ENCODE measurements around the gene POMGNT2.

Gene POMGNT2

GRCh38 chr3:43102773-43103480, 3.0 kb downstream of the POMGNT2 start:
- no peak for DNase-seq

GRCh38 chr3:43098761-43099160, 7.1 kb downstream of the POMGNT2 start:
- no peak for DNase-seq

GRCh38 chr3:43097400-43098080, 8.3 kb downstream of the POMGNT2 start:
- no peak for DNase-seq

GRCh38 chr3:43096761-43097160, 9.1 kb downstream of the POMGNT2 start:
- no peak for DNase-seq

DNA sequence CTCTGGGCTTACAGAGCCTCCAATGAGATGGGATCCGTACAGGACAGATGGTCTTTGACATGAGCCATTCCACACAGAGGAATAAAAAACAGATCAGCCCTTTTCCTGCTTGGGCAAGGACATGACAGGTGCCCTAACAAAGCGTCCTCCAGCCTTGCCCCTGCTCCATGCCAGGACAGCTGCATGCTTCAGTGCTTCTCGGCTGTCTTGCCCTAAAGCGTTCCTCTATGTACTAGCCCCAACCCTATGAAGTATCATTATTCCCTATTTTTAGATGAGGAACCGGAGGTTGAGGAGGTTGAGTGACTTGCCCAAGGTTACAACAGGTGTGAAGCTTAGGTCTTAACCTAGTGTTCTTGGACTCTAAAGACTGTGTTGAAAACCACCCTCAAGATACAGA, 10.5 kb downstream of the POMGNT2 start:
- no peak for DNase-seq

DNA sequence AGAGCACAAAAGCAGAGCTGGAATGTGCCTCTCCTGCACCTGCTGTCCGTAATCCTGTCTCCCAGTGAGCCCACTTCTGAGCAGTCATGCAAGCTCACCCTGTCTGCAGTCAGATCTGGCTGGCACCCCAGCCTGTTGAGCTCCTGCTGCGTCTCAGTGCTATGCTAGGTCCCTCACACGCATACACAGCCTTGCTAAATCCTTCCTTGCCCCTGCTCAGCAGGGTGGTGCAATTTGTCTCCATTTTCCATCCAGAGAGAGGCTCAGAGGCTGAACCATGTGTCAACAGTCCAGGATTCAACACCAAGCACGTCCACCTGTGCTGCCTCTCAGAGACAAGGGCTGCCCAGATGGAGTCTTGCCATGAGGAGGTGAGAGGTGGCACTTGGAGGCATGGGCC, 11.0 kb downstream of the POMGNT2 start:
- DNase-seq: no peak

DNA sequence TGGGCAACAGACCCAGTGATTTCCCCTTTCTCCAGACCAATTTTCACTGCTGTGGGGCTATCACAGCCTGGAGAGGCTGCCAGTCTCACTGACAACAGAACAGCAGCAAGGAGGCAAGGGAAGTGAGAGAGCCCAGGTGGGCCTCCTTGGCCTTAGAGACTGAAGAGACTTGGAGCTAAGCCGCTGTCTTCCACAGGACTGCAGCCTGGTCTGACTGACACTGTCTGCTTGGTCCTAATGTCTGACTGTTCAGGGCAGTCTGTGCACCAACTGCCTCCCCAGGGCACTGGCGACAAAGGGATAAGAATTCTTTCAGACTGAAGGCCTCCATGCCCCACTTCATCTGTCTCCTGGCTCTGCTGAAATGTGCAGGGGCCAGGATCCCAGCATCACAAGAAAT, 11.5 kb downstream of the POMGNT2 start:
- DNase-seq: no peak

DNA sequence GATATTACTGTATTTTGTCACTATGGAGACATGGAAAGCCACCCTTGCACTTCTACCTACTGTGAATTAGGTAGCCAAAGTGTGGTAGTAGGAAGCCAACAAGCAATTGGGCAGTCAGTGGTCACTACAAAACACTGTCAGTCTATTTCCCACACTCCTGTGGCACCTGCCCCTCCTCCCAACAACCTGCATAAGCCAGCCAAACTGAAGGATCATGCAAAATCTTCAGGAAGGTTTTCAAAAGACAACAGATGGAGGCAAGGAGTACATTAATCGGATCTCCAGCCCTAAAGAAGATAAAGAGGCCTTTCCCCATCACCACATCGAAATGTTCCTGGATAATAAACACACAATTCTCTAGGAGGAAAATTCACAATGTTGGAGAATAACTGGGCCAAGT, 11.9 kb downstream of the POMGNT2 start:
- DNase-seq: no peak

GRCh38 chr3:43093006-43093405, 12.9 kb downstream of the POMGNT2 start:
- DNase-seq: no peak

GRCh38 chr3:43091481-43091880, 14.4 kb downstream of the POMGNT2 start:
- no peak for DNase-seq

DNA sequence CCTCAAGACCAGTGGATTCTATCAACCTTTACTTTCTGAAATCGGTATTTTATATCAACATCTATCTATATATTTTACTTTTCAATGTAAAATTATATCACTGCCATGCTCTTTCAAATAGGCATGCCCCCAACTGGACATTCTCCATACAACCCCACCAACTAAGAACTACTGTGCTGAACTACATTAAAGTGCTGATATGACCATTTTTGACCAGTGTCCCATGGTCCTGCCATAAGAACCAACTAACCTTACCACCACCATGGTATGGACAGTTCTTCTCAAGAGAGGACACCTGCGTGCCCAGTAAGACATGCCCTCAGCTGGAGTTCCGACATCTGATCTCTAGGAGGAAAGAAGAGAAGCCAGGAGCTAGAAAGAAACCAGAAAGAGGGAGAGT, 15.6 kb downstream of the POMGNT2 start:
- DNase-seq: no peak

DNA sequence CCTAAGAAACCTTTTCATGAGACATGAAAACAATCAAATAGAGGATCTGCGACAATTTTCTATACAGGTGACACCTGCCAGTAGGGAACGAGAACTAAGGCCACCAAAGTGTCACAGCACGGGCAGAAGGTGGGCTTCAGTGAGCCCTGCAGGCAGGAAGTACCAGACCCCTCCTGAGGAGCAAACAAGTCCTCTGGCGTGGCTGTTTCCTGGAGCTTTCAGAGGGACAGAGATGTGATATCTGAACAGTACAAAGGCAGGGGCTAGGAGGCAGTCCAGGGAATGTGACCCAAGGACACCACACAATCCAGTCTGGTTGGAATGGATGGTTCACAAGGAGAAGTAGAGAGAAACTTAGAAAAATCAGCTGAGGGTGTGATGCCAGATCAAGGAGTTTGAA, 16.8 kb downstream of the POMGNT2 start:
- DNase-seq: no peak

- DNase-seq: no peak
These were observed 18.6 kb downstream of the POMGNT2 start for GRCh38 chr3:43087249-43087776.

- no peak for DNase-seq
These were observed 19.3 kb downstream of the POMGNT2 start for GRCh38 chr3:43086460-43087165.

- no peak for DNase-seq
These were observed 23.4 kb downstream of the POMGNT2 start for GRCh38 chr3:43082457-43082856.

- no peak for DNase-seq
These were observed 24.1 kb downstream of the POMGNT2 start for GRCh38 chr3:43081796-43082195.

- DNase-seq: no peak
These were observed 24.9 kb downstream of the POMGNT2 start for GRCh38 chr3:43080726-43081568.

DNA sequence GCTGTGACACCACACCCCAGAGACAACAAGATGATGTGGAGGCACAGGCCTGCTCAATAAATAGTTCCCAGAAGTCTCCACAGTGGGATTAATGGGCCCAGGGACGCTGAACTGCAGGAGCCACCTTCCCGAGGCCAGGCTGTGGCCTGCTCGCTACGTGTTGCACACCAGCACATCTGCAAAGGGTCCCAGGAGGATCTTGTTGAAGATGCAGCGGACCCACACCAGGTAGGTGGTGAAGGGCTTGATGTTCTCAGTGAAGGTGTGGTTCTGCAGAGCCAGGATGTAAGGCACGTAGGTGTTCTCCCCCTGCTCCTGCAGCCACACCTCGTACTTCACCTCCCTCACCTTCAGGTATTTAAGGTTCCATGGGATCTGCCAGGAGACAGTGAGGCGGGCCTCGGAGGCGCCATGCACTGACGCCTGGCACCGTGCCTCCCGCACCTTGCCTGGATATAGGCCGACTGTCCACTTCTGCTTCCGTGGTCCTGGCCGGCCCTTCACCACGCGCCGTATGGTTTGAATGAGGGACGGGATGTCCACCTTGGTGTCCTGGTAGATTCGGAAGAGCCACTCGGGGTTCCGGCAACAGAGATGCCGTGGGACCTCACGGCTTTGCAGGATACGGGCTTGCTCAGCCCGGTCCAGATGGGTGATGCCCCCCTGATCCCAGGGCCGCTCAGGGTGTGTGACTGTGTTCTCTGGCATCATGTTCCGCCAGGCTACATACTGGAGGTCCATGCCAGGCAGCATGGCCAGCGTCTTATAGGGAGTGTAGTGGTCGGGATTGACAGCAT, 26.1 kb downstream of the POMGNT2 start:
- no peak for DNase-seq

GRCh38 chr3:43077707-43078106, 28.2 kb downstream of the POMGNT2 start:
- DNase-seq: no peak

DNA sequence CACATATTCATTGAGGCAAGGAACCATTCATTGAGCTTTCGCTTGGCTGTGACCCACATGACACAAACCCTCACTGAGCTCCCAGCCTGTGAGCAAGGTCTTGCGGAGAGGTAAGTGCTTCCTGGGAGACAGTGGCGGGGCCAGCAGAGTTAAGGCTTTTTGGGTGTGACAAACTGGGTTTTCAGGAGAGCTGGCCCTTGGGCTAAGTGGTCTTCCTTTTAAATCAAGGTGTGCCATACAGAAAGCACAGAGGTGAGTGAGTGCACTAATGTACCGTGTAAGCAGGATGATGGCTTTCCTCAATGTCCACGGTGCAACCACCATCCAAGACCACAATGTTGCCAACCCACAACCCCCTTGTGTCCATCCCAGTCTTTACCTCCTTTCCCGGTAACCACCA, 28.6 kb downstream of the POMGNT2 start:
- DNase-seq: no peak

GRCh38 chr3:43076857-43077256, 29.0 kb downstream of the POMGNT2 start:
- no peak for DNase-seq
